Renal pelvis (tissue), 4 donors: ENCODE measurements around the gene ALKBH7. TPM values are rescaled to one million over a fixed set of nuclear protein-coding genes. Genes with fewer than 3 reads are reported as not detected.
"Not testable (repeated sequence)": the region's sequence is repeated elsewhere in the genome, so short reads cannot be mapped to it uniquely, and the experiment has no call there.

Source experiments
- DNase-seq: peaks from one replicate; pipeline ENCODE4 v3.0.0-alpha.2; 2013
- polyA plus RNA-seq, 3 donors: library from polyadenylated mRNA; unstranded; fragments of 120-200 nt; gene quantifications; one replicate each; pipeline ENCODE4 v1.2.1, GENCODE V29; 2013; ENCODE audit not compliant: insufficient read length in 3 of 3

ALKBH7 gene
- polyA plus RNA-seq, 3 donors: 70.2 to 90.9 (median 89.4) TPM

DNA sequence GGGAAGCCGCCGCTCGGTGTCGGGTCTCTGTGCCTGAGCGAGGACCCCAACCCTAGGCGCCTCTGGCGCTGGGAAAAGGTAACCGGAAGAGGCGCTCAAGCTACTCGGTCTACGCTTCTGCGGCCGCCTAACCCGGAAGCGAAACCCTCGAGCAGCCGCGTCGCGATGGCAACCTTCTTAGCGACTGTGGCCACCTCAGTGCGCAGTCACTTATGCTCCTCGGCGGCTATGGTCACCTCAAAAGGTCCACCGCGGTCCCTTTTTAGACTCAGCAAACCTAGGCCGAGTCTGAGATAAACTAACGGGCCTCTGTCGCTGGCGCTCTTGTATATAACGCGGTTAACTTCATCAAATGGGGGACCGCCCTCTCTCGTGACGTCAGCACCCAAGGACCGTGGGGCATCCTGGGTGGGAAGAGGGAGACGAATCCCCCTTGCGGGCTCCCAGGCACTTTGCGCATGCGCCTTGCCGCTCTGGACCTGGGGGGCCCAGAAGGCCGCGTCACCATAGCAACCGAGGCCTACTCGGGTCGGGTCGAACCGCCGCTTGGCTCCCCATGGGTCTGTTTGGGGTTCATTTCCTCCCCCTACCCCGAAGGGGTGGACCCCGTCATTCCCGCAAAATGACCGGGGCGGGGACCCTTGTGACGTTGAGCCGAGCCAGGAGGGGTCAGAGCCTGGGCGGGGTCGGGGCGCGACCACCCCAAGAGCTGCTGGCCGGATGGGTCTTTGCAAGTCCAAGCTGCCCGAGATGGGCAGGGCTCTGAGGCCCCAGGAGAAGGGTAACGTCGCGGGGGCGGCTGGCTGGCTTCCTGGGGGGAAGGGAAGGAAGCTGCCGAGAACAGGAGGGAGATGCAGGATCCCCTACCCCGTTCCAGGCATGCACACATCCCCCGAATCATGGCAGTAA, 20.7 kb downstream of the ALKBH7 start, which contains the start of gene GTF2F1:
Gene GTF2F1, minus strand, starts transcription at position 91 of the 909 bp plus-strand sequence. CDS start 169 bp downstream, outside the sequence.
- peak; percentile 97 for DNase-seq

DNA sequence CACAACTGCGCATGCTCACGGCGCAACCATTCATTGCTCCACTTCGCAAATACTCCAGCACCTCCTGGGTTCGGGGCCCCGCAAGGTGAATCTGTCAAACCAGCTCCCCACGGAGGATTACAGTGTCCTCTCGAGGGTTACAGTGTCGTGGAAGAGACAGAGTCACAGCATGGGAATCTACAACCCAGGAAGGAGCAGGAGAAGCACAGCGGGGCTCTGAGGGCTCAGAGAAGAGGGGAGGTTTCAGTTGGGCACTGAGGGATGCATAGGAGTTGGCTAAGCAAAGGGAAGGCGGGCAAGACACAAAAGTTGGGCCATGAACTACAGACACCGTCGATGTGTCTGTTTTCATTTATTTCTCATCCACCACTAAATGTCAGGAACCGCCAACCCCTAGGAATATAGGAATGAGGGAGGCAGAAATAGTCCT, 21.4 kb downstream of the ALKBH7 start:
- no peak for DNase-seq

DNA sequence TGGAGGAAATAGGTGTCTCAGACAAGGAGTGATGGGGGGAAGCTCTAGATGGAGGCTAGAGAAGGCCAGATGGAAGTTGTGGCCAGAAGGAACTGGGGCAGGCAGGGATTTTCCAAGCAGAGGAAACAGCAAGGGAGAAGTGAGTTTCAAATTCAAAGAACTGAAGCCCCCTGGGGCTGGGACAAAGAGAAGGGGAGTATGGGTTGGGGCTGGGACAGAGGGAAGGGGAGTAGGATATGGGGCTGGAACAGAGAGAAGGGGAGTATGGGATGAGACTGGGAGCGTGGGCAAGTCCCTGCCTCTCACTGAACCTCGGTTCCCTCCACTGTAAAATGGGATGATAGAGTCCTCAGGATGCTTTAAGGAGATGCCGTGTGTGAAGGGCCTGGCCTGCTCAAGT, 22.2 kb downstream of the ALKBH7 start:
- no peak for DNase-seq

DNA sequence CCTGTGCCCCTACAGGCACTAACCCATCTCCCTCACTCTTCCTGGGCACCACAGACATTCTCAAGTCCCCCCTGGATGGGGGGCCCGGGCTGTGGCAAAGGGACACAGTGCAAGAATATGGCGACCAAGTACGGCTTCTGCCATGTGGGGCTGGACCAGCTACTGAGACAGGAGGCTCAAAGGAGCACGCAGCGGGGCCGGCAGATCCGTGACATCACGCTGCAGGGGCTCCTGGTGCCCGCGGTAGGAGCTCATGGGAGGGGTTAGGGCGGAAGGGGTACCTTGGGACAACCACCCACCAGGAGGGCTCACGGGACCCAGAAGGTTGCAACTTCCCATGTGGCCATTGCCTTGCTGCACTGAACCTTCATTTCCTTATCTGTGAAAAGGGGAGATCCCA, 23.7 kb downstream of the ALKBH7 start:
- no peak for DNase-seq

- DNase-seq: not testable (repeated sequence)
Observed at GRCh38 chr19:6400062-6400944, 27.7 kb downstream of the ALKBH7 start.

- no peak for DNase-seq
Observed at GRCh38 chr19:6402058-6402457, 29.5 kb downstream of the ALKBH7 start.

GRCh38 chr19:6402837-6403608, 30.4 kb downstream of the ALKBH7 start:
- peak; percentile 64 for DNase-seq

DNA sequence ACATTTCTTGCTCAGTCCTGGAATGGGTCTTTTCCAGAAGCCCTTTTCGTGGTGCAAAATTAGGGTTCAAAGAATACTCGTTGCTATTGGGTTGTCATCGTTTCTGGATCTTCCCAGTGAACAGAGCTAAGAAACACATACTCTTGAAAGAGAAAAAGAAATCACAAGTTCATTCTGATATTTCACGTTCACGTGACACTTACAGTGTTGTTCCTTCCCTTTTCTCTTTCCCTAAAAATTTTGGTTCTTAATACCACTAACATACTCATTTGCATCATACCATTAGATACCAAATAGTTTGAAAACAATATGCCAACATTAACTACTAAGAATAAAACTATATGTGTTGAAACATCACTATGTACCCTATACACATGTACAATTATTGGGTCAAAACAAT, 33.8 kb downstream of the ALKBH7 start:
- DNase-seq: no peak

DNA sequence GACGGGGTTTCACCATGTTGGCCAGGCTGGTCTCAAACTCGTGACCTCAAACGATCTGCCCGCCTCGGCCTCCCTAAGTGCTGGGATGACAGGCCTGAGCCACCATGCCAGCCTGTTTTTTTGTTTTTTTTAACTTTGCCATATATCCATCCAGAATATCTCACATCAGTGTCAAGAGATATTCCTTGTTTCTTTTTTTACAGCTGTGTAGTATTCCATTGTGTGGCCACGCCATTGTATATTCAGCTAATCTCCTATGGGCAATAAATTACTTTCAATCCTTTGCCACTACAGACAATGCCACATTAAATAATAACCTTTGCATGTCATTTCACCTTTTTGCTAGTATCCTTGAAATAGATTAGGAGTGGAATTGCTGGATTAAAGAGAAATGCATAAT, 36.8 kb downstream of the ALKBH7 start:
- no peak for DNase-seq

DNA sequence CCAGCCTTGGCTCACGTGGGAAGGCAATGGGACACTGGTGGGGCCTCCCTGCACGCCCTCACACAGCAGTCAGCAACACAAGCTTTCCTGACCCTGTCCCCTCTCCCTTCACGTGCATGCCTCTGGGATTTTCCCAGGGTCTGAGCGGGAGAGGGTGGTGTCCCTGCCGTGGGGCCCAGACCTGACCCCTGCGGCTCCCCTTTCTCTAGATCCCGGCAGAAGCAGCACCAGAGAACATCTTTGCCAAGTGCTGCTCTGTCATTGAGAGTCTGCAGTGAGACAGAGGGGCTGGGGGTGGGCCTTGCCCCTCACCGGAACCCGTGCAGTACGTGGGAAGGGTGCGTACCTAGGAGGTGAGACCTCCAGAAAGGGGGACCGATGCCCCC, 39.5 kb downstream of the ALKBH7 start:
- no peak for DNase-seq

- DNase-seq: no peak
Observed at GRCh38 chr19:6412447-6413091, 40.0 kb downstream of the ALKBH7 start.

- DNase-seq: no peak
Observed at GRCh38 chr19:6413291-6413690, 40.7 kb downstream of the ALKBH7 start.

- no peak for DNase-seq
Observed at GRCh38 chr19:6413721-6414643, 41.4 kb downstream of the ALKBH7 start.

- no peak for DNase-seq
Observed at GRCh38 chr19:6414793-6415590, 42.4 kb downstream of the ALKBH7 start.

- DNase-seq: no peak
Observed at GRCh38 chr19:6415591-6416190, 43.1 kb downstream of the ALKBH7 start.

- DNase-seq: no peak
Observed at GRCh38 chr19:6416658-6417405, 44.2 kb downstream of the ALKBH7 start.

DNA sequence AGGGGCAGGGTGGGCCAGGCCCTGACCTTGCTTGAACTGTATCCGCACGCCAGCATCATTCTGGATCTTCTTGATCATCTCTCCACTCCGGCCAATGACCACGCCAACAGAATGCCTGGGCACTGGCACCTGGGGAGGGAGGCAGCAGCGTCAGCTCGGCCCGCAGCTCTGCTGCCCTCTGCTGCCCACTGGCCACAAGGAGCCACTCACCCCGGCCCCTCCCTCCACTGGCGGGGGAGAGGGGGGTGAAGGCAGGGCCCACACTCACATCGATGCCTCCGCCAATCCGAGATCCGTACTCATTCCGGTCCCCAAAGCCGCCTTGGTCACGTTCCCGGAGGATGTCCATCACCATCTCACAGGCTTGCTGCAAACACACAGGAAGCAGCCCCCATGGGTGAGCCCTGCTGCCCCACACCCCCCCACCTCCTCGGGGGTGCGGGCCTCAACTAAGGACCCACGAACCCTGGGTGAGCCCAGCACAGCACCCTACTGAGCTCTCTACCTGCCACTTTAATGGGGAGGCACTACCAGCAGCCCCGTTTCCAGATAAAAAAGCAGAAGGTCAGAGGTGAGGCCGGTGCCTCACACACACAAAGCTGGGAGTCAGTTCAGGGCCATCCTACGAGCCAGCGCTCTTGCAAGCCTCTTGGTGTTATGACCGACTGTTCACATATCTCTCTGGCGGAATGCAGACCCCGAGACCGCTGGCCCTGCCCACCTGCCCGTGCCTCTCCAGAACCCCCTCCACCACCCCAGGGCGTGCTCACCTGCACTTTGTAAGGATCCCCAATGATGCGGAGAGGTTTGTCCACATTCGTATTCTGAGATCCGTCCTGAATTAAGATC, 45.3 kb downstream of the ALKBH7 start:
- DNase-seq: no peak
